ENCODE data around the gene SLC2A14. TPM values are rescaled to one million over a fixed set of nuclear protein-coding genes. Genes with fewer than 3 reads are reported as not detected.
"Not testable (repeated sequence)": the region's sequence is repeated elsewhere in the genome, so short reads cannot be mapped to it uniquely, and the experiment has no call there.

SLC2A14 gene
- total RNA-seq, 2 donors from 2014 or later = 35.9 to 70.9 TPM

DNA sequence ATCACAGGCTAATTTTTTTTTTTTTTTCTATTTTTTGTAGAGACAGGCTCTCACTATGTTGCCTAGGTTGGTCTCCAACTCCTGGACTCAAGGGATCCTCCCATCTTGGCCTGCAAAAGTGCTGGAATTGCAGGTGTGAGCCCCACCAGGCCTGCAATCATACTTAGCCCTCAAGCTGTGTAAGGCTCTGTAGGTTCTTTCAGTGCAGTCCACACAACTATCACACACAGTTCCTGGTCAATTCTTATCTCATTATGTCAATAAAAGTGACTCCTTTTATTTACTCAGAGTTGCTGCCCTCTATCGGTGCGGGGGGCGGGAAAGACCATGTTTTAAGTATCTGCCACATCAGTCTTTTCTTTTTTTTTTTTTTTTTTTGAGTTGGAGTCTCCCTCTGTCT is 34.3 kb upstream of the SLC2A14 start:
- 8 to 19% methylated on average over 3 of the region's 3 CpGs for WGBS, 2 experiments (ENCODE audit: insufficient coverage in 1 of 2, insufficient read length in 1 of 2)
- Mint-ChIP-seq H3K4me1 (peaks cover 33% of the 10 kb centered on the region), H3K27me3 (ENCODE audit: insufficient read depth) (no peaks in the 10 kb centered on the region), H3K27ac (peak overlapping the region; percentile 91), H3K4me3 (peak overlapping the region; percentile 22), H3K36me3 (ENCODE audit: low read depth) (no peaks in the 10 kb centered on the region), H3K9me3 (no peaks in the 10 kb centered on the region)
- peak; percentile 96 for DNase-seq
- Histone ChIP-seq H3K36me3 (ENCODE audit: control insufficient read depth, insufficient read depth, low read length) (no peaks in the 10 kb centered on the region), H3K27me3 (ENCODE audit: control insufficient read depth, insufficient read depth, low read length, poor library complexity, severe bottlenecking) (no peaks in the 10 kb centered on the region), H3K4me1 (ENCODE audit: control insufficient read depth, insufficient read depth, low read length) (no peaks in the 10 kb centered on the region), H3K27ac (ENCODE audit: low read depth, low read length) (peak overlapping the region; percentile 16), H3K9me3 (ENCODE audit: control insufficient read depth, low read length) (no peaks in the 10 kb centered on the region), H3K9ac (ENCODE audit: extremely low read depth, low read length, poor library complexity, severe bottlenecking) (peak overlapping the region; percentile 46), H3K4me3 (ENCODE audit: low read length) (no peak overlapping the region)
- TF ChIP-seq, protein P1, sequence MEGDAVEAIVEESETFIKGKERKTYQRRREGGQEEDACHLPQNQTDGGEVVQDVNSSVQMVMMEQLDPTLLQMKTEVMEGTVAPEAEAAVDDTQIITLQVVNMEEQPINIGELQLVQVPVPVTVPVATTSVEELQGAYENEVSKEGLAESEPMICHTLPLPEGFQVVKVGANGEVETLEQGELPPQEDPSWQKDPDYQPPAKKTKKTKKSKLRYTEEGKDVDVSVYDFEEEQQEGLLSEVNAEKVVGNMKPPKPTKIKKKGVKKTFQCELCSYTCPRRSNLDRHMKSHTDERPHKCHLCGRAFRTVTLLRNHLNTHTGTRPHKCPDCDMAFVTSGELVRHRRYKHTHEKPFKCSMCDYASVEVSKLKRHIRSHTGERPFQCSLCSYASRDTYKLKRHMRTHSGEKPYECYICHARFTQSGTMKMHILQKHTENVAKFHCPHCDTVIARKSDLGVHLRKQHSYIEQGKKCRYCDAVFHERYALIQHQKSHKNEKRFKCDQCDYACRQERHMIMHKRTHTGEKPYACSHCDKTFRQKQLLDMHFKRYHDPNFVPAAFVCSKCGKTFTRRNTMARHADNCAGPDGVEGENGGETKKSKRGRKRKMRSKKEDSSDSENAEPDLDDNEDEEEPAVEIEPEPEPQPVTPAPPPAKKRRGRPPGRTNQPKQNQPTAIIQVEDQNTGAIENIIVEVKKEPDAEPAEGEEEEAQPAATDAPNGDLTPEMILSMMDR (conservative IDR thresholded peaks at IDR 0.05) = peak; percentile 90

DNA sequence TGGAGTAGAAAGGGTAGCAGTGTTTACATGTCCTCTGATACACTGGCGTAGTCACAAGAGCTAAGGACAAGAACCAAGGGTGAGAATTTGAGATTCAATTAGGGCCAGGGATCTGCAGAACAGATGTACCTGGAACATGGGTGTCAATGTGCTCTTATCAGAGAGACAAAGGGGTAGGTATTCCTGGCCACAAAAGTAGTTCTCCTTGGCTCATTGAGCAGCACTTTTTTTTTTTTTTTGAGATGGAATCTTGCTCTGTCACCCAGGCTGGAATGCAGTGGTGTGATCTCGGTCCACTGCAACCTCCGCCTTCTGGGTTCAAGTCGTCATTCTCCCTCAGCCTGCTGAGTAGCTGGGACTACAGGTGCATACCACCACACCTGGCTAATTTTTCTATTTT is 33.6 kb upstream of the SLC2A14 start:
- peak; percentile 88 for DNase-seq
- Histone ChIP-seq H3K27ac (ENCODE audit: low read depth, low read length) (peak overlapping the region; percentile 68), H3K9ac (ENCODE audit: extremely low read depth, low read length, poor library complexity, severe bottlenecking) (peak overlapping the region; percentile 46)
- H3K27ac Mint-ChIP-seq = peak overlapping the region; percentile 91
- H3K9me3 Mint-ChIP-seq; H3K9me3 ChIP-seq (ENCODE audit: control insufficient read depth, low read length); H3K27me3 Mint-ChIP-seq (ENCODE audit: insufficient read depth); H3K36me3 ChIP-seq (ENCODE audit: control insufficient read depth, insufficient read depth, low read length); H3K4me3 ChIP-seq (ENCODE audit: low read length); H3K36me3 Mint-ChIP-seq (ENCODE audit: low read depth); H3K27me3 ChIP-seq (ENCODE audit: control insufficient read depth, insufficient read depth, low read length, poor library complexity, severe bottlenecking); H3K4me1 ChIP-seq (ENCODE audit: control insufficient read depth, insufficient read depth, low read length): not testable (repeated sequence)
- 50 to 53% methylated on average over 4 of the region's 4 CpGs for WGBS, 2 experiments (ENCODE audit: insufficient coverage in 1 of 2, insufficient read length in 1 of 2)
- H3K4me1 Mint-ChIP-seq = peaks cover 33% of the 10 kb centered on the region
- H3K4me3 Mint-ChIP-seq = peak overlapping the region; percentile 22

DNA sequence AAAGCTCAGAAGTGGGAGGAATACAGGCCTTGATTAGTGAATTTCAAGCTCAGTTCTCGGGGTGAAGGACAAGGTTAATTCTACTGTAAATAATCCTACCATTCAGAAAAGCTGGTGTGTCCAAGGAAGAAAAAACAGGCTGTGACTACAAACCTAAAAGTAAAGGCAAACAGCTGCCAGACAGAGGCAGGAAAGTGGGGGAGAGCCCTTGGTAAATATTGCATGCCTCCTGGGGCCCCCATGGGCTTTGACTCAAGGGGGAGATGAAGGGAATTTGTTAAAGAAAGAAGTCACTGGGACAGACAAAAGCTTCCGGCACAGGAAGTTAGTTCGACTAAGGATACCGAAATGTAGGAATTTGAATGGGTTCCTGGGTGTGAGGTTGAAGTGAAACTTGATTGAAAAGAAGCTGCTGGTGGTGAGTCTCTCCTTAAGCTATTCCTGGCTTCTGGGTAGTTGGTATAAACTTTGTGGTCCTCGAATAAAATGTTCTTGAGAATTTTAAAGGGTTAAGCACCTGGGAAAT is 32.9 kb upstream of the SLC2A14 start:
- peak; percentile 79 for DNase-seq
- not testable (repeated sequence) for H3K4me3 ChIP-seq (ENCODE audit: low read length); H3K9me3 ChIP-seq (ENCODE audit: control insufficient read depth, low read length); H3K9ac ChIP-seq (ENCODE audit: extremely low read depth, low read length, poor library complexity, severe bottlenecking); H3K4me1 ChIP-seq (ENCODE audit: control insufficient read depth, insufficient read depth, low read length); H3K27me3 Mint-ChIP-seq (ENCODE audit: insufficient read depth); H3K36me3 ChIP-seq (ENCODE audit: control insufficient read depth, insufficient read depth, low read length); H3K36me3 Mint-ChIP-seq (ENCODE audit: low read depth); H3K9me3 Mint-ChIP-seq; H3K27me3 ChIP-seq (ENCODE audit: control insufficient read depth, insufficient read depth, low read length, poor library complexity, severe bottlenecking)
- Mint-ChIP-seq H3K4me1 (peaks cover 38% of the 10 kb centered on the region), H3K4me3 (peak overlapping the region; percentile 2), H3K27ac (peak overlapping the region; percentile 91)
- peak overlapping the region; percentile 68 for H3K27ac ChIP-seq (ENCODE audit: low read depth, low read length)
- 27 to 40% methylated on average over 1 to 2 of the region's 5 CpGs for WGBS, 2 experiments (ENCODE audit: insufficient coverage in 1 of 2, insufficient read length in 1 of 2)

DNA sequence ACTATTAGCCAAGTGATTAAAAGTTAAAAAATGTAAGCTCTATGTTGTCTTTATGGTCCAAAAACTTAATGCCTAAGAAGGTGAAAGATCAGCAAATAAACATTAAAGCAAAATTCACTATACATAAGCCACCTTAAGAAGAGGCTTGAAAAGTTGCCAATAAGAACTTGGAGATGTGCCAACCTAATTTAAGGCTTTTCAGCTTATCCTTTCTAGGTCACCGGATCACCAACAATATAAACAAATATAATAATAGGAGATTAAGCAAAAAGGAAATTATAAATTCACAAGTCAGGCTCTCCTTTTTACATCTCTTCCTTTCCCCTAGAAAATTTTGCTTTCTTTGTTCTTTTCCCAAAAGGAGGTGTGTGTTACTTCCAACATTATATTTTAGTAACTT is 32.4 kb upstream of the SLC2A14 start:
- H3K36me3 ChIP-seq (ENCODE audit: control insufficient read depth, insufficient read depth, low read length) = no peaks in the 10 kb centered on the region
- H3K9me3 ChIP-seq (ENCODE audit: control insufficient read depth, low read length) = no peaks in the 10 kb centered on the region
- no peak overlapping the region for H3K9ac ChIP-seq (ENCODE audit: extremely low read depth, low read length, poor library complexity, severe bottlenecking)
- no peak overlapping the region for H3K27ac ChIP-seq (ENCODE audit: low read depth, low read length)
- peaks cover 38% of the 10 kb centered on the region for H3K4me1 Mint-ChIP-seq
- H3K4me3 ChIP-seq (ENCODE audit: low read length) = no peak overlapping the region
- peaks cover 5% of the 10 kb centered on the region for H3K4me1 ChIP-seq (ENCODE audit: control insufficient read depth, insufficient read depth, low read length)
- no peaks in the 10 kb centered on the region for H3K27me3 Mint-ChIP-seq (ENCODE audit: insufficient read depth)
- no peaks in the 10 kb centered on the region for H3K9me3 Mint-ChIP-seq
- no peak overlapping the region for H3K4me3 Mint-ChIP-seq
- peak overlapping the region; percentile 91 for H3K27ac Mint-ChIP-seq
- TF ChIP-seq, protein P1 (conservative IDR thresholded peaks at IDR 0.05) = no peak
- no peaks in the 10 kb centered on the region for H3K36me3 Mint-ChIP-seq (ENCODE audit: low read depth)
- no peaks in the 10 kb centered on the region for H3K27me3 ChIP-seq (ENCODE audit: control insufficient read depth, insufficient read depth, low read length, poor library complexity, severe bottlenecking)
- DNase-seq = no peak
- no CpG with 5 or more reads among the region's 1 CpG for WGBS, 2 experiments (ENCODE audit: insufficient coverage in 1 of 2, insufficient read length in 1 of 2)

DNA sequence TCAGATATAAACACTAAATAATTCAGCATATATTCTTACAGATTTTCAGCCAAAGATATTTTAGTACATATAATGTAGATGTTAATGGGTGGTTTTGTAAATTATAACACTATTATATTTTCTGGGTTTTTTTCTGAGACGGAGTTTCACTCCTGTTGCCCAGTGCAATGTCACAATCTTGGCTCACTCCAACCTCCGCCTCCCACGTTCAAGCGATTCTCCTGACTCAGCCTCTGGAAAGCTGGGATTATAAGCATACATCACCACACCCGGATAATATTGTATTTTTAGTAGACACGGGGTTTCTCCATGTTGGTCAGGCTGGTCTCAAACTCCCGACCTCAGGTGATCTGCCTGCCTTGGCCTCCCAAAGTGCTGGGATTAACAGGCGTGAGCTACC is 29.7 kb upstream of the SLC2A14 start:
- peaks cover 31% of the 10 kb centered on the region for H3K4me1 Mint-ChIP-seq
- H3K27ac ChIP-seq (ENCODE audit: low read depth, low read length); H3K4me3 ChIP-seq (ENCODE audit: low read length); H3K36me3 Mint-ChIP-seq (ENCODE audit: low read depth); H3K4me1 ChIP-seq (ENCODE audit: control insufficient read depth, insufficient read depth, low read length); H3K27me3 ChIP-seq (ENCODE audit: control insufficient read depth, insufficient read depth, low read length, poor library complexity, severe bottlenecking); H3K9me3 Mint-ChIP-seq; H3K27me3 Mint-ChIP-seq (ENCODE audit: insufficient read depth); H3K36me3 ChIP-seq (ENCODE audit: control insufficient read depth, insufficient read depth, low read length); H3K27ac Mint-ChIP-seq; DNase-seq; H3K9ac ChIP-seq (ENCODE audit: extremely low read depth, low read length, poor library complexity, severe bottlenecking); H3K4me3 Mint-ChIP-seq; H3K9me3 ChIP-seq (ENCODE audit: control insufficient read depth, low read length): not testable (repeated sequence)
- WGBS, 2 experiments (ENCODE audit: insufficient coverage in 1 of 2, insufficient read length in 1 of 2) = 95 to 99% methylated on average over 7 to 8 of the region's 8 CpGs
